ENCODE results near the gene CHRNB4. TPM values are rescaled to one million over a fixed set of nuclear protein-coding genes. Genes with fewer than 3 reads are reported as not detected.

The CHRNB4 gene
- total and polyA plus RNA-seq, 2 of the 8 experiments (the other 6 are each of a cell fraction or from before 2014, with no cell fraction given), result 2.4 to 4.5 TPM

DNA sequence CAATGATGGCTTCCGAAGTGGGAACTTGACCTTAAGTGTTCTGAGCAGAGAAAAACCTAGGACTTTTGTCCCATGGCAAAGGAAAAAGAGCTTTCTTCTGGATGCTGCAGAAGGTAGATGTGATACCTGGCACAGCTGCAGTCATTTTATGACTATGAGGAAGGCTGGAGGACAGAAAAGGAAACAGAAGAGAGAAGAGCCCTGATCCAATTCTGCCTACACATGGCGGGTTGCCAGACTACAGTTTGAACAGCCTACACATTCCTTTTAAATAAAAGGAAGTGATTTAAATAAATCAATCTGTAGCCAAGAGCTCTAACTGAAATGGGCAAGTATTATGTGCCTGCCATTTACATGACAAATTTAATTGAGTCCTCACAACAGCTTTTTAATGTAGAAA lies 43.6 kb upstream of the CHRNB4 start:
- H2BK120ac ChIP-seq (replicated peaks; ENCODE audit: low read depth, low read length), result no peak overlapping the region
- FAIRE-seq, result no peak
- no peaks in the 10 kb centered on the region for H3K27me3 ChIP-seq (replicated peaks in 1 of 4; ENCODE audit: control insufficient read depth in 3 of 4, extremely low read depth in 1 of 4, insufficient read depth in 3 of 4, low read length in 3 of 4)
- no peak overlapping the region for H3K56ac ChIP-seq (replicated peaks; ENCODE audit: insufficient read length, low read depth, low read length)
- peaks cover 9 to 18% (median 16%) of the 10 kb centered on the region in 4 experiments for H3K4me1 ChIP-seq (replicated peaks in 1 of 4; ENCODE audit: control insufficient read depth in 3 of 4, insufficient read depth in 4 of 4, low read length in 3 of 4)
- no peak overlapping the region for H2AK5ac ChIP-seq (ENCODE audit: low read depth, low read length)
- H4K91ac ChIP-seq (replicated peaks; ENCODE audit: insufficient read length, low read length), result no peak overlapping the region
- no peak overlapping the region for H3K27ac ChIP-seq (ENCODE audit: low read depth, low read length)
- H3K4me2 ChIP-seq (ENCODE audit: insufficient read depth in 1 of 2, low read depth in 2 of 2, low read length in 2 of 2), result 0 out of 4 replicates have a peak overlapping the region, but pooled peaks of 1 of the 2 experiments have one; percentile 25
- H4K20me1 ChIP-seq (replicated peaks in 1 of 2; ENCODE audit: control insufficient read depth in 1 of 2, insufficient read depth in 2 of 2, low read length in 2 of 2), result no peaks in the 10 kb centered on the region
- H2AFZ ChIP-seq (ENCODE audit: low read length), result no peak overlapping the region
- no peak overlapping the region for H3K4ac ChIP-seq (replicated peaks; ENCODE audit: insufficient read length, low read depth, low read length)
- H3K14ac ChIP-seq (ENCODE audit: insufficient read length), result no peak overlapping the region
- H3K18ac ChIP-seq (ENCODE audit: extremely low read depth, low read length), result 0 out of 2 replicates have a peak overlapping the region, but pooled peaks have one; percentile 9
- H4K8ac ChIP-seq (ENCODE audit: extremely low read depth, insufficient read depth, low read length), result no peak overlapping the region
- H2BK15ac ChIP-seq (ENCODE audit: low read length), result no peak overlapping the region
- no peak overlapping the region for H4K5ac ChIP-seq (ENCODE audit: insufficient read length, low read depth, low read length)
- no peaks in the 10 kb centered on the region for H3K9me3 ChIP-seq (ENCODE audit: insufficient read depth in 2 of 2, low read depth in 1 of 2, low read length in 1 of 2)
- H3K36me3 ChIP-seq (ENCODE audit: control insufficient read depth in 2 of 4, insufficient read depth in 4 of 4, low read length in 3 of 4), result no peaks in the 10 kb centered on the region
- no peaks in the 10 kb centered on the region for H3K79me2 ChIP-seq (ENCODE audit: control insufficient read depth in 1 of 2, insufficient read depth in 2 of 2, low read length in 2 of 2)
- no peak overlapping the region for H2BK20ac ChIP-seq (ENCODE audit: low read length)
- no peak overlapping the region for H2BK5ac ChIP-seq (ENCODE audit: low read depth, low read length)
- no peaks in the 10 kb centered on the region for H3K23me2 ChIP-seq (ENCODE audit: low read depth, low read length)
- 0 out of 2 replicates have a peak overlapping the region, but pooled peaks have one; percentile 33 for H2BK12ac ChIP-seq (ENCODE audit: low read depth, low read length)
- TF ChIP-seq TAF1 (IDR thresholded peaks at IDR 0.05; ENCODE audit: low read depth, low read length) (no peak), FOSL1 (IDR thresholded peaks at IDR 0.05; ENCODE audit: insufficient read depth, low read depth, low read length) (no peak), KDM1A (IDR thresholded peaks at IDR 0.05; ENCODE audit: borderline replicate concordance, low read length) (peak; percentile 80; the same call in 1 of the 2 replicates), RBBP5 (IDR thresholded peaks at IDR 0.05; ENCODE audit: borderline replicate concordance, low read depth, low read length) (no peak)
- peak in 1 of 2 experiments; percentile 20 for DNase-seq (ENCODE audit: low read depth in 1 of 2, low spot score in 2 of 2)
- no peaks in the 10 kb centered on the region for H3K79me1 ChIP-seq (ENCODE audit: low read depth, low read length)
- ChIA-PET CTCF (ENCODE audit: partially characterized antibody) (interaction anchor here (0.7 to 4.8 kb wide), 15 partner anchors 10 to 65 kb away, joined by 3 to 31 read pairs (median 5); no protein-coding TSS in a partner anchor), POLR2A (ENCODE audit: partially characterized antibody) (no interaction called here)
- H3K9ac ChIP-seq (replicated peaks in 1 of 4; ENCODE audit: extremely low read depth in 1 of 4, low read depth in 3 of 4, low read length in 3 of 4), result no peak overlapping the region
- WGBS, 2 experiments (ENCODE audit: extremely low coverage in 1 of 2, insufficient coverage in 1 of 2, insufficient read length in 1 of 2, insufficient replicate concordance in 2 of 2, low coverage in 1 of 2, low lambda C conversion rate in 2 of 2, missing lambda C conversion rate in 1 of 2), result 88% methylated on average over 2 of the region's 2 CpGs; no CpG with 5 or more reads in 1 of the 2 experiments
- no peak overlapping the region for H3K23ac ChIP-seq (ENCODE audit: insufficient read length)
- no peak overlapping the region for H3K4me3 ChIP-seq (ENCODE audit: extremely low read depth in 1 of 4, insufficient read depth in 2 of 4, low read depth in 3 of 4, low read length in 4 of 4)
